ENCODE results near the gene MSANTD1.

MSANTD1 gene

DNA sequence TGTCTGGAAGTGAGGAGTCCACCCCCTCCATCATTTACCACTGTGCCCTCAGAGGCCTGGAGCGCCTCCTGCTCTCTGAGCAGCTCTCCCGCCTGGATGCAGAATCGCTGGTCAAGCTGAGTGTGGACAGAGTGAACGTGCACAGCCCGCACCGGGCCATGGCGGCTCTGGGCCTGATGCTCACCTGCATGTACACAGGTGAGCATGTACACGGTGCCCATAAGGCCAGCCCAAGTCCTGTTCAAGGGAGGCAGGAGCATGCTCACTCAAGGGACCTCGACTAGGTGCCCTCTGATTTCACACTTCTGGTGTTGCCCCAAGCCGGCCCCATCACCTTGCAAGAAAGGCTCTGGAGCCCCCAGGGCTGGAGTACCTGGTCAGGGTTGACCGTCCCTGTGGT, 13.4 kb upstream of the MSANTD1 start:
- Histone ChIP-seq H3K27me3 (ENCODE audit: insufficient read depth, poor library complexity, severe bottlenecking) (no peaks in the 10 kb centered on the region), H3K36me3 (ENCODE audit: low read depth) (peaks cover 32% of the 10 kb centered on the region), H3K9me3 (ENCODE audit: severe bottlenecking) (no peaks in the 10 kb centered on the region), H3K4me1 (ENCODE audit: insufficient read depth, poor library complexity, severe bottlenecking) (no peaks in the 10 kb centered on the region), H3K27ac (ENCODE audit: poor library complexity, severe bottlenecking) (no peak overlapping the region), H3K4me3 (ENCODE audit: severe bottlenecking) (no peak overlapping the region)
- DNase-seq (ENCODE audit: low spot score) (no peak), ATAC-seq (ENCODE audit: low read depth) (no peak)
- TF ChIP-seq, protein P1, sequence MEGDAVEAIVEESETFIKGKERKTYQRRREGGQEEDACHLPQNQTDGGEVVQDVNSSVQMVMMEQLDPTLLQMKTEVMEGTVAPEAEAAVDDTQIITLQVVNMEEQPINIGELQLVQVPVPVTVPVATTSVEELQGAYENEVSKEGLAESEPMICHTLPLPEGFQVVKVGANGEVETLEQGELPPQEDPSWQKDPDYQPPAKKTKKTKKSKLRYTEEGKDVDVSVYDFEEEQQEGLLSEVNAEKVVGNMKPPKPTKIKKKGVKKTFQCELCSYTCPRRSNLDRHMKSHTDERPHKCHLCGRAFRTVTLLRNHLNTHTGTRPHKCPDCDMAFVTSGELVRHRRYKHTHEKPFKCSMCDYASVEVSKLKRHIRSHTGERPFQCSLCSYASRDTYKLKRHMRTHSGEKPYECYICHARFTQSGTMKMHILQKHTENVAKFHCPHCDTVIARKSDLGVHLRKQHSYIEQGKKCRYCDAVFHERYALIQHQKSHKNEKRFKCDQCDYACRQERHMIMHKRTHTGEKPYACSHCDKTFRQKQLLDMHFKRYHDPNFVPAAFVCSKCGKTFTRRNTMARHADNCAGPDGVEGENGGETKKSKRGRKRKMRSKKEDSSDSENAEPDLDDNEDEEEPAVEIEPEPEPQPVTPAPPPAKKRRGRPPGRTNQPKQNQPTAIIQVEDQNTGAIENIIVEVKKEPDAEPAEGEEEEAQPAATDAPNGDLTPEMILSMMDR (IDR thresholded peaks at IDR 0.05; ENCODE audit: poor library complexity, severe bottlenecking) = no peak

DNA sequence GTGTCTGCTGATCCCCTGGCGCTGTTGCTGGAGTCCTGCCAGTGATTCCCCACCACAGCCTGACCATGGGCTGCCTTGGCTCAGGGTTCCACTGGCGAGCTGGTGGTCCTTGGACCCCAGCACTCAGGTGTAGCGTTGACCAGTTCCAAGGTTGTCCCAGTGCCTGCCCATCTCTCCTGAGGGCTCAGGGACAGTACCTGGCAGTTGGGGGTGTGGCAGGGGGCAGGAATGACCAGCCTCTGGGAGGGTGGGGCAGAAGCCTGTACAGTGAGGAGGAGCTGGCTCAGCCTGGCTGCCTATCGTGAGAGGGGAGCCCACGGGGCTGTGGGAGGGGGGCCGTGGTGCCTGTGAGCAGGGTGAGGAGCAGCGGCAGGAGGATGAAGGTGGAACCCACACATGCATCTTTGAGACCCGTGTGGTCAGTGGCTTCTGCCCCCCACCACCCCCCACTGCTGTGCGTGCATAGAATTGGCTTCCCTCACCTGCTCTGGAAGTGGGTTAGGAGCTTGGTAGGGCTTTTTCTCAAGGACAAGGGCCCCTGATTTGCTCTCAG, 12.6 kb upstream of the MSANTD1 start:
- TF ChIP-seq, protein P1 (IDR thresholded peaks at IDR 0.05; ENCODE audit: poor library complexity, severe bottlenecking) = no peak
- Histone ChIP-seq H3K27ac (ENCODE audit: poor library complexity, severe bottlenecking) (no peak overlapping the region), H3K36me3 (ENCODE audit: low read depth) (peaks cover 27% of the 10 kb centered on the region), H3K9me3 (ENCODE audit: severe bottlenecking) (no peaks in the 10 kb centered on the region), H3K27me3 (ENCODE audit: insufficient read depth, poor library complexity, severe bottlenecking) (no peaks in the 10 kb centered on the region), H3K4me3 (ENCODE audit: severe bottlenecking) (no peak overlapping the region), H3K4me1 (ENCODE audit: insufficient read depth, poor library complexity, severe bottlenecking) (no peaks in the 10 kb centered on the region)
- DNase-seq (ENCODE audit: low spot score) (no peak), ATAC-seq (ENCODE audit: low read depth) (no peak)

DNA sequence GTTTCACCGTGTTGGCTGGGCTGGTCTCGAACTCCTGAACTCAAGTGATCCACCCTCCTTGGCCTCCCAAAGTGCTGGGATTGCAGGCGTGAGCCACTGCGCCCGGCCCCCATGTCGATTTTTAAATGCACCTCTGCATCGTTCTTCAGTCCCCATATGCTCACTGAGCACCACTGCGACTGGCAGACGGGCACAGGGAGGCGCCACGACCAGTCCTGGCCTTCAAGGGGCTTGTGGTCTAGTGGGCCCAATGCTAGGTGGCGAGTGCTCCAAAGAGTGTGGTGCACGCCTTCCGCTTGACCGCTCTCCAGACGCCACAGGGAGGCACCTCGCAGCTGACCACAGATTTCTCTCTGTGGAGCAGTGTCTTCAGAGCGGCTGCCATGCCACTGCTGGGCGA, 11.7 kb upstream of the MSANTD1 start:
- Histone ChIP-seq H3K36me3 (ENCODE audit: low read depth) (peaks cover 26% of the 10 kb centered on the region), H3K4me1 (ENCODE audit: insufficient read depth, poor library complexity, severe bottlenecking) (no peaks in the 10 kb centered on the region), H3K9me3 (ENCODE audit: severe bottlenecking) (no peaks in the 10 kb centered on the region), H3K27me3 (ENCODE audit: insufficient read depth, poor library complexity, severe bottlenecking) (no peaks in the 10 kb centered on the region), H3K27ac (ENCODE audit: poor library complexity, severe bottlenecking) (no peak overlapping the region), H3K4me3 (ENCODE audit: severe bottlenecking) (no peak overlapping the region)
- no peak for DNase-seq (ENCODE audit: low spot score)
- no peak for ATAC-seq (ENCODE audit: low read depth)
- TF ChIP-seq, protein P1 (IDR thresholded peaks at IDR 0.05; ENCODE audit: poor library complexity, severe bottlenecking) = no peak

DNA sequence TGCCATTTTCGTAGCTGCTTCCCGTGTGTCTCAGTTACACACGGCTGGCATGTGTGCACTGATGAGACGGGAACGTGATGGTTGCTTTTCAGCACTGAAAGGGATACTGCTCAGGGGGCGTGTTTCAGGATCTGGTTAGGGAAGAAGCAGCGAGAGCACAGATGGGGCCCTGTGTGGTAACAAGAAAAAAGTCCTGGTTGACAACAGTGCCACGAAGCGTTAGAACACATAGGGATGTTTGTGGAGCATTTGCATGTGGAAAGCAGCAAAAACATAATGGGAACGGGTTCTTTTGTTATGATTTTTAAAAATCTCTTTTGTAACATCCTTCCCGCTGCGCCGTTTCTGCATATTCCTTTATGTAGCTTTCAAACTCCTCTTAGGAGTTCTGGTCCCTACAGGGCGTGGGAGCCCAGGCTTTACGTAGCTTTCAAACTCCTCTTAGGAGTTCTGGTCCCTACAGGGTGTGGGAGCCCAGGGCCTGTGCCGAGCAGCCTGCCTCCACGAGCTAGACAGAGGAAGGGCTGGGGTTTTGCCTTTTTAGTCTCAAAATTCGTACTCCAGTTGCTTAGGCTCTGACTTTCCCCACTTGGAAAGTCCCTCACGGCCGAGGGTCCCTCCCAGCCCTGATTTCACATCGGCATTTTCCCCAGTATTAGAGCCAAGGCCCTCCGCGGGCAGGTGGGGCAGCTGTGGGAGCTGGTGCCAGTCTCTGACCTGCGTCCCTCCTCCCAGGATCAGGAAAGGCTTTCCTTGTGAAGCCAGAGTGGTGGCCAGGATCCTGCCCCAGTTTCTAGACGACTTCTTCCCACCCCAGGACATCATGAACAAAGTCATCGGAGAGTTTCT, 11.0 kb upstream of the MSANTD1 start:
- TF ChIP-seq, protein P1 (IDR thresholded peaks at IDR 0.05; ENCODE audit: poor library complexity, severe bottlenecking) = no peak
- ATAC-seq (ENCODE audit: low read depth) (no peak), DNase-seq (ENCODE audit: low spot score) (no peak)
- no peaks in the 10 kb centered on the region for H3K9me3 ChIP-seq (ENCODE audit: severe bottlenecking)
- no peaks in the 10 kb centered on the region for H3K4me1 ChIP-seq (ENCODE audit: insufficient read depth, poor library complexity, severe bottlenecking)
- H3K27me3 ChIP-seq (ENCODE audit: insufficient read depth, poor library complexity, severe bottlenecking) = no peaks in the 10 kb centered on the region
- peaks cover 22% of the 10 kb centered on the region for H3K36me3 ChIP-seq (ENCODE audit: low read depth)
- H3K27ac ChIP-seq (ENCODE audit: poor library complexity, severe bottlenecking) = no peak overlapping the region
- H3K4me3 ChIP-seq (ENCODE audit: severe bottlenecking) = no peak overlapping the region

DNA sequence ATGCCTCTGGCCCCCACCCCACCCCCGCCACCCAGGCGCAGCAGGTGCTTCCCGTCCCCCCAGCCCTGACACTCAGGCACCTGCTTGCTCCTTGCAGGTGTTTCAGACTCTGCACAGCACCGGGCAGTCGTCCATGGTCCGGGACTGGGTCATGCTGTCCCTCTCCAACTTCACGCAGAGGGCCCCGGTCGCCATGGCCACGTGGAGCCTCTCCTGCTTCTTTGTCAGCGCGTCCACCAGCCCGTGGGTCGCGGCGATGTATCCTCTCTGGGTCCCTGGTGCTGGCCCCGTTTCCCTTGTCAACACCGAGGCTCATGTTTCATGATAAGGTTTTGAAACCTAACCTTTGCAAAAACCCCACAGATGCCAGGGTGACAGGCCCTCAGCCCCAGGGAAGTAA, 10.2 kb upstream of the MSANTD1 start:
- Histone ChIP-seq H3K4me3 (ENCODE audit: severe bottlenecking) (no peak overlapping the region), H3K27me3 (ENCODE audit: insufficient read depth, poor library complexity, severe bottlenecking) (no peaks in the 10 kb centered on the region), H3K27ac (ENCODE audit: poor library complexity, severe bottlenecking) (no peak overlapping the region), H3K36me3 (ENCODE audit: low read depth) (peaks cover 14% of the 10 kb centered on the region), H3K4me1 (ENCODE audit: insufficient read depth, poor library complexity, severe bottlenecking) (no peaks in the 10 kb centered on the region), H3K9me3 (ENCODE audit: severe bottlenecking) (no peaks in the 10 kb centered on the region)
- TF ChIP-seq, protein P1 (IDR thresholded peaks at IDR 0.05; ENCODE audit: poor library complexity, severe bottlenecking) = no peak
- DNase-seq (ENCODE audit: low spot score) = no peak
- ATAC-seq (ENCODE audit: low read depth) = no peak

Measured in RWPE2 (cell line).